ENCODE results near the gene DBF4. TPM values are rescaled to one million over a fixed set of nuclear protein-coding genes. Genes with fewer than 3 reads are reported as not detected.

Gene DBF4
- total and polyA plus RNA-seq, 2 donors (not counting 1 experiment from before 2014, with no cell fraction given): 7.8 to 21.0 TPM

GRCh38 chr7:87882151-87882937 is 6.1 kb downstream of the DBF4 start:
- intact Hi-C loops (cut with micrococcal nuclease): loop anchor here (10.0 kb wide), 1 partner anchor 48 kb away; no protein-coding TSS in a partner anchor

More at GRCh38 chr7:87882151-87882937, 6.1 kb downstream of the DBF4 start:
- ATAC-seq (ENCODE audit: low read depth) (no peak), DNase-seq (no peak)
- Mint-ChIP-seq H3K27me3 (no peaks in the 10 kb centered on the region), H3K4me1 (peaks cover 14% of the 10 kb centered on the region), H3K27ac (no peak overlapping the region), H3K4me3 (no peak overlapping the region), H3K9me3 (ENCODE audit: insufficient read depth) (no peaks in the 10 kb centered on the region)
- H3K4me3 ChIP-seq (ENCODE audit: control extremely low read depth in 1 of 5, extremely low read depth in 1 of 5, insufficient read depth in 1 of 5, low read depth in 2 of 5, low read length in 4 of 5): no peak overlapping the region
- peaks cover 0 to 4% of the 10 kb centered on the region in 2 donors for H3K4me1 ChIP-seq (ENCODE audit: control insufficient read depth in 2 of 2, insufficient read depth in 2 of 2, low read length in 2 of 2)
- H3K36me3 ChIP-seq (replicated peaks in 1 of 2; ENCODE audit: control extremely low read depth in 1 of 2, control insufficient read depth in 1 of 2, extremely low read depth in 1 of 2, insufficient read depth in 2 of 2, low read length in 1 of 2): peaks cover 3 to 6% of the 10 kb centered on the region in 2 experiments
- CTCF ChIA-PET: interaction anchor here (1.5 kb wide), 1 partner anchor 86 kb away, joined by 3 read pairs; no protein-coding TSS in a partner anchor
- H2AFZ ChIP-seq (ENCODE audit: insufficient read depth, low read depth, low read length, poor library complexity, severe bottlenecking): no peak overlapping the region
- no peaks in the 10 kb centered on the region for H3K27me3 ChIP-seq (replicated peaks in 1 of 4; ENCODE audit: control extremely low read depth in 1 of 4, control insufficient read depth in 3 of 4, insufficient read depth in 4 of 4, low read length in 3 of 4)
- POLR2A ChIA-PET: no interaction called here
- H3K4me2 ChIP-seq (replicated peaks; ENCODE audit: low read depth, low read length, poor library complexity, severe bottlenecking): no peak overlapping the region
- peaks cover 48% of the 10 kb centered on the region for H3K79me2 ChIP-seq (ENCODE audit: control insufficient read depth, insufficient read depth, low read length)
- no peak overlapping the region for H3K27ac ChIP-seq (ENCODE audit: low read length in 2 of 2)
- no peak overlapping the region for H3K9ac ChIP-seq (ENCODE audit: low read length)
- H3K9me3 ChIP-seq (ENCODE audit: control extremely low read depth in 1 of 3, control insufficient read depth in 2 of 3, insufficient read depth in 1 of 3, low read length in 2 of 3): no peaks in the 10 kb centered on the region
- WGBS (ENCODE audit: insufficient coverage): no CpG with 5 or more reads among the region's 4 CpGs
- no peak for TF ChIP-seq CTCF (IDR thresholded peaks at IDR 0.05)
- peaks cover 10% of the 10 kb centered on the region for H4K20me1 ChIP-seq (ENCODE audit: control insufficient read depth, insufficient read depth, low read length, poor library complexity, severe bottlenecking)
